IMR-90 (cell line): ENCODE measurements around the gene ADAM33. TPM values are rescaled to one million over a fixed set of nuclear protein-coding genes. Genes with fewer than 3 reads are reported as not detected.

Experiments
- ATAC-seq: fragments of 200-7000 bp; cut with Tn5 transposase; 2 replicates; pipeline ENCODE4 v1.9.1; 2020; ENCODE audit warnings: low read depth, mild to moderate bottlenecking, moderate library complexity
- BruUV-seq: library from RNA; stranded (reverse); fragments of 400-500 nt; replicated peaks from 2 replicates; lab custom pipeline; 2021; lab: Mats Ljungman, UMichigan
- CTCF ChIA-PET: fragments of 300-600 bp; formaldehyde crosslinking; extraction: SDS; loops from one replicate; lab custom pipeline; 2021; ENCODE audit warnings: antibody characterized with exemption; lab: Yijun Ruan, JAX
- POLR2A ChIA-PET: fragments of 300-600 bp; sonication (Branson Sonifier 250); formaldehyde crosslinking; loops from one replicate; lab custom pipeline; 2022; ENCODE audit warnings: antibody characterized with exemption; ENCODE audit not compliant: unreplicated experiment; lab: Charles Lee
- DNase-seq: peaks from one replicate; pipeline ENCODE4 v3.0.0; 2013
- H2AFZ ChIP-seq: replicated peaks from 2 replicates; pipeline ENCODE3; 2013; ENCODE audit warnings: low read length, mild to moderate bottlenecking; ENCODE audit not compliant: poor library complexity
- H2AK5ac ChIP-seq: 2 replicates; pipeline ENCODE4 v1.6.1; 2013; ENCODE audit warnings: low read depth, low read length, inconsistent platforms
- H2AK9ac ChIP-seq: replicated peaks from 2 replicates; pipeline ENCODE3; 2013; ENCODE audit warnings: mild to moderate bottlenecking, low read depth, low read length, moderate library complexity; ENCODE audit not compliant: poor library complexity
- H2BK120ac ChIP-seq: 2 replicates; pipeline ENCODE4 v1.6.1; 2013; ENCODE audit warnings: low read depth, low read length, inconsistent platforms
- H2BK15ac ChIP-seq: 3 replicates; pipeline ENCODE4 v1.6.1; 2013; ENCODE audit warnings: low read depth, low read length, inconsistent platforms
- H2BK20ac ChIP-seq: 2 replicates; pipeline ENCODE4 v1.6.1; 2013; ENCODE audit warnings: low read depth, mild to moderate bottlenecking, inconsistent platforms, low read length, moderate library complexity
- H2BK5ac ChIP-seq: 2 replicates; pipeline ENCODE4 v1.6.1; 2013; ENCODE audit warnings: mild to moderate bottlenecking, low read depth, low read length, inconsistent platforms; ENCODE audit not compliant: poor library complexity, severe bottlenecking
- H3K14ac ChIP-seq: replicated peaks from 2 replicates; pipeline ENCODE4 v1.6.1; 2013; ENCODE audit warnings: low read depth, low read length, inconsistent platforms
- H3K18ac ChIP-seq: 2 replicates; pipeline ENCODE4 v1.6.1; 2013; ENCODE audit warnings: low read depth, low read length, control low read depth
- H3K23ac ChIP-seq: 2 replicates; pipeline ENCODE4 v1.6.1; 2013; ENCODE audit warnings: low read depth, low read length, inconsistent platforms
- H3K27ac ChIP-seq: 2 replicates; pipeline ENCODE4 v1.5.1; 2013; ENCODE audit warnings: mild to moderate bottlenecking, control low read depth, low read length; ENCODE audit not compliant: insufficient read depth
- H3K27me3 ChIP-seq: 2 replicates; pipeline ENCODE4 v1.6.1; 2013; ENCODE audit warnings: low read length; ENCODE audit not compliant: control insufficient read depth, insufficient read depth
- H3K36me3 ChIP-seq: 2 replicates; pipeline ENCODE4 v1.6.1; 2013; ENCODE audit warnings: low read length, mixed read lengths; ENCODE audit not compliant: control insufficient read depth, insufficient read depth
- H3K4ac ChIP-seq: 2 replicates; pipeline ENCODE4 v1.6.1; 2013; ENCODE audit warnings: low read depth, low read length, inconsistent platforms
- H3K4me1 ChIP-seq: 2 replicates; pipeline ENCODE4 v1.6.1; 2013; ENCODE audit warnings: low read length, mixed read lengths; ENCODE audit not compliant: control insufficient read depth, insufficient read depth
- H3K4me2 ChIP-seq: 2 replicates; pipeline ENCODE4 v1.6.1; 2013; ENCODE audit warnings: low read depth, mild to moderate bottlenecking, control low read depth, low read length, moderate library complexity
- H3K4me3 ChIP-seq: 2 replicates; pipeline ENCODE4 v1.5.1; 2013; ENCODE audit warnings: low read depth, mild to moderate bottlenecking, control low read depth, low read length, moderate library complexity; ENCODE audit not compliant: insufficient read depth
- H3K56ac ChIP-seq: 2 replicates; pipeline ENCODE4 v1.6.1; 2013; ENCODE audit warnings: low read length, inconsistent platforms; ENCODE audit not compliant: insufficient read depth; ENCODE audit errors: extremely low read depth
- H3K79me1 ChIP-seq, 2 experiments: 2 replicates each; pipeline ENCODE4 v1.6.1; 2013; ENCODE audit warnings: low read length in 2 of 2, inconsistent platforms in 1 of 2, low read depth in 1 of 2
- H3K9ac ChIP-seq: 2 replicates; pipeline ENCODE4 v1.6.1; 2013; ENCODE audit warnings: low read depth, low read length, control low read depth
- H3K9me1 ChIP-seq: 2 replicates; pipeline ENCODE4 v1.6.1; 2013; ENCODE audit warnings: low read length, inconsistent platforms; ENCODE audit not compliant: insufficient read depth
- H3K9me3 ChIP-seq: 2 replicates; pipeline ENCODE4 v1.6.1; 2013; ENCODE audit warnings: low read length; ENCODE audit not compliant: control insufficient read depth, insufficient read depth
- H4K20me1 ChIP-seq: 2 replicates; pipeline ENCODE4 v1.6.1; 2013; ENCODE audit warnings: low read length, inconsistent platforms; ENCODE audit not compliant: insufficient read depth
- H4K5ac ChIP-seq: 2 replicates; pipeline ENCODE4 v1.6.1; 2013; ENCODE audit warnings: mild to moderate bottlenecking, low read depth, low read length, control low read depth
- H4K8ac ChIP-seq, 2 experiments: 2 replicates each; pipeline ENCODE4 v1.6.1; 2013; ENCODE audit warnings: low read depth in 2 of 2, low read length in 2 of 2, control low read depth in 1 of 2, inconsistent platforms in 1 of 2
- H4K91ac ChIP-seq: 2 replicates; pipeline ENCODE4 v1.6.1; 2013; ENCODE audit warnings: low read depth, low read length, inconsistent platforms; ENCODE audit not compliant: insufficient read depth
- BHLHE40 ChIP-seq: fragments of 150-350 bp; IDR thresholded peaks from 2 replicates; pipeline ENCODE4 v1.6.1; 2016; ENCODE audit warnings: mild to moderate bottlenecking, low read depth, low read length
- CEBPB ChIP-seq: IDR thresholded peaks from 2 replicates; pipeline ENCODE4 v1.6.1; 2012; ENCODE audit warnings: low read depth, low read length, improper control_type of control experiment
- FOS ChIP-seq: fragments of 150-350 bp; IDR thresholded peaks from 2 replicates; pipeline ENCODE4 v1.6.1; 2016; ENCODE audit warnings: low read depth, low read length
- MAFK ChIP-seq: IDR thresholded peaks from 2 replicates; pipeline ENCODE4 v1.6.1; 2012; ENCODE audit warnings: low read depth, low read length, improper control_type of control experiment
- MAZ ChIP-seq: IDR thresholded peaks from 2 replicates; pipeline ENCODE4 v1.6.1; 2012; ENCODE audit warnings: low read depth, mild to moderate bottlenecking, low read length, improper control_type of control experiment, moderate library complexity, borderline replicate concordance
- MXI1 ChIP-seq: IDR thresholded peaks from 2 replicates; pipeline ENCODE4 v1.6.1; 2012; ENCODE audit warnings: low read depth, mild to moderate bottlenecking, low read length, moderate library complexity, borderline replicate concordance
- NFE2L2 ChIP-seq: fragments of 150-350 bp; IDR thresholded peaks from 2 replicates; pipeline ENCODE4 v1.6.1; 2016; ENCODE audit warnings: low read depth, mild to moderate bottlenecking, low read length
- POLR2A ChIP-seq: IDR thresholded peaks from 2 replicates; pipeline ENCODE4 v1.6.1; 2012; ENCODE audit warnings: mild to moderate bottlenecking, low read depth, low read length
- RCOR1 ChIP-seq: IDR thresholded peaks from 2 replicates; pipeline ENCODE4 v1.6.1; 2012; ENCODE audit warnings: mild to moderate bottlenecking, low read length, improper control_type of control experiment; ENCODE audit not compliant: insufficient replicate concordance
- RFX5 ChIP-seq: IDR thresholded peaks from 2 replicates; pipeline ENCODE4 v1.8.0; 2012; ENCODE audit warnings: low read depth, mild to moderate bottlenecking, low read length, moderate library complexity
- SMC3 ChIP-seq: fragments of 150-350 bp; IDR thresholded peaks from 2 replicates; pipeline ENCODE4 v1.6.1; 2016; ENCODE audit warnings: low read depth, mild to moderate bottlenecking, antibody characterized with exemption, low read length, moderate library complexity
- USF2 ChIP-seq: fragments of 150-350 bp; IDR thresholded peaks from 2 replicates; pipeline ENCODE4 v1.6.1; 2017; ENCODE audit warnings: mild to moderate bottlenecking, antibody characterized with exemption, low read length, low read depth
- WGBS, 2 experiments: methylation state at CpG; one replicate each; pipeline versions ENCODE4 v1.1.5 to v1.1.7; 2013; ENCODE audit warnings: missing lambda C conversion rate in 2 of 2; ENCODE audit not compliant: insufficient read length in 1 of 2; ENCODE audit errors: extremely low coverage in 2 of 2; 5-methylcytosine and 5-hydroxymethylcytosine counted together
- dilution Hi-C: fragments of 300-500 bp; cut with HindIII; formaldehyde crosslinking; loops from one replicate; pipeline ENCODE4 v1.14.3; 2018; ENCODE audit warnings: low sequenced_read_pairs; ENCODE audit not compliant: unreplicated experiment
- in situ Hi-C: fragments of 300-500 bp; cut with MboI; formaldehyde crosslinking; loops from 3 replicates; pipeline ENCODE4 v1.14.3; 2019; ENCODE audit warnings: low sequenced_read_pairs, inconsistent platforms, mixed read lengths
- intact Hi-C: fragments of 100-400 bp; cut with micrococcal nuclease; formaldehyde crosslinking; loops from 2 replicates; pipeline ENCODE4 v1.10.0; 2022
- polyA plus RNA-seq, 3 experiments: library from polyadenylated mRNA; depleted of rRNA; stranded (reverse); fragments of >200 nt; gene quantifications; 2 replicates each; pipeline ENCODE4 v1.2.3, GENCODE V29; 2012; ENCODE audit warnings: low replicate concordance in 1 of 3
- total RNA-seq: library from RNA; depleted of rRNA; stranded (reverse); fragments of >200 nt; gene quantifications from 2 replicates; pipeline ENCODE4 v1.2.3, GENCODE V29; 2012
- TF ChIP-seq, protein P1 (sequence below): fragments of 150-350 bp; IDR thresholded peaks from 2 replicates; pipeline ENCODE4 v1.6.1; 2016; ENCODE audit warnings: low read depth, mild to moderate bottlenecking, low read length, moderate library complexity, borderline replicate concordance

The ADAM33 gene
- total and polyA plus RNA-seq, 2 of the 4 experiments (the other 2 are of a cell fraction) = 0.18 to 1.7 TPM

DNA sequence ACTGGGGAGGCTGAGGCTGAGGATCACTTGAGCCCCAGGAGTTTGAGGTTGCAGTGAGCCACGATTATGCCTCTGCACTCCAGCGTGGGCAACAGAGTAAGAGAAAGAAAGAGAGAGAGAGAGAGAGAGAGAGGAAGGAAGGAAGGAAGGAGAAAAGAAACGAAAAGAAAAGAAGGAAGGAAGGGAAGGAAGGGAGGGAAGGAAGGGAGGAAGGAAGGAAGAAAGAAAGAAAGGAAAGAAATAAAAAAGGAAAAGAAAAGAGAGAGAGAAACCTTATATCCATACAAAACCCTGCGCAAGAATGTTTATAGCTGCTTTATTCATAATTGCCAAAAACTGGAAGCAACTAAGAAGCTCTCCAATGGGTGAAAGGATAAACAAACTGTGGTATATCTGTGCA lies 42.5 kb upstream of the ADAM33 start:
- TF ChIP-seq POLR2A = no peak
- no peak for TF ChIP-seq CEBPB
- no peak for TF ChIP-seq FOS
- TF ChIP-seq MAZ = no peak
- TF ChIP-seq, protein P1, sequence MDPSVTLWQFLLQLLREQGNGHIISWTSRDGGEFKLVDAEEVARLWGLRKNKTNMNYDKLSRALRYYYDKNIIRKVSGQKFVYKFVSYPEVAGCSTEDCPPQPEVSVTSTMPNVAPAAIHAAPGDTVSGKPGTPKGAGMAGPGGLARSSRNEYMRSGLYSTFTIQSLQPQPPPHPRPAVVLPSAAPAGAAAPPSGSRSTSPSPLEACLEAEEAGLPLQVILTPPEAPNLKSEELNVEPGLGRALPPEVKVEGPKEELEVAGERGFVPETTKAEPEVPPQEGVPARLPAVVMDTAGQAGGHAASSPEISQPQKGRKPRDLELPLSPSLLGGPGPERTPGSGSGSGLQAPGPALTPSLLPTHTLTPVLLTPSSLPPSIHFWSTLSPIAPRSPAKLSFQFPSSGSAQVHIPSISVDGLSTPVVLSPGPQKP = no peak
- TF ChIP-seq BHLHE40 = no peak
- no peak for TF ChIP-seq USF2
- no peak for TF ChIP-seq NFE2L2
- TF ChIP-seq RCOR1 = no peak
- TF ChIP-seq SMC3 = no peak
- TF ChIP-seq RFX5 = no peak
- no peak for TF ChIP-seq MAFK
- TF ChIP-seq MXI1 = no peak
- no peak overlapping the region for H2BK15ac ChIP-seq

More for the DNA sequence above, 42.5 kb upstream of the ADAM33 start:
- ATAC-seq = no peak
- no peak overlapping the region for H3K23ac ChIP-seq
- ChIA-PET POLR2A (no interaction called here), CTCF (interaction anchor here (1.2 kb wide), 1 partner anchor 14 kb away, joined by 3 read pairs; no protein-coding TSS in a partner anchor)
- no peak overlapping the region for H3K27ac ChIP-seq
- no peaks in the 10 kb centered on the region for H4K20me1 ChIP-seq
- no peak overlapping the region for H3K14ac ChIP-seq
- H3K4me3 ChIP-seq = no peak overlapping the region
- H3K4ac ChIP-seq = no peak overlapping the region
- H3K36me3 ChIP-seq = no peaks in the 10 kb centered on the region
- H3K4me1 ChIP-seq = no peaks in the 10 kb centered on the region
- intact Hi-C loops = no loop called here
- no peaks in the 10 kb centered on the region for H3K79me1 ChIP-seq
- no peak overlapping the region for H2BK20ac ChIP-seq
- H3K9me1 ChIP-seq = no peaks in the 10 kb centered on the region; the same call in 1 of the 2 replicates
- H2BK120ac ChIP-seq = no peak overlapping the region
- no peak overlapping the region for H3K9ac ChIP-seq
- no TSS peak for BruUV-seq
- H4K5ac ChIP-seq = no peak overlapping the region
- no peak overlapping the region for H2AK9ac ChIP-seq
- no peak overlapping the region for H2BK5ac ChIP-seq
- dilution Hi-C loops = no loop called here
- H2AK5ac ChIP-seq = no peak overlapping the region
- WGBS, 2 experiments = 52% methylated on average over 2 of the region's 4 CpGs; no CpG with 5 or more reads in 1 of the 2 experiments
- H3K56ac ChIP-seq = no peak overlapping the region
- H4K91ac ChIP-seq = no peak overlapping the region
- H3K4me2 ChIP-seq = no peak overlapping the region
- peaks cover 37% of the 10 kb centered on the region for H3K27me3 ChIP-seq
- no peak overlapping the region for H4K8ac ChIP-seq
- H3K9me3 ChIP-seq = no peaks in the 10 kb centered on the region
- in situ Hi-C loops = no loop called here
- no peak for DNase-seq
- H3K18ac ChIP-seq = no peak overlapping the region
- H2AFZ ChIP-seq = no peak overlapping the region
